LHCN-M2 (cell line): Measurements from ENCODE around the gene CAMK2N2. TPM values are rescaled to one million over a fixed set of nuclear protein-coding genes. Genes with fewer than 3 reads are reported as not detected.

Experiments used
- DNase-seq: peaks from one replicate; pipeline ENCODE4 v3.0.0-alpha.2; 2012; ENCODE audit warnings: low read depth
- total RNA-seq: library from RNA; depleted of rRNA; stranded (reverse); fragments of >200 nt; gene quantifications from 2 replicates; pipeline ENCODE4 v1.2.3, GENCODE V29; 2014; rRNA removed

Gene CAMK2N2
- total RNA-seq, 1 experiment from 2014 or later = 0.69 TPM

- no peak for DNase-seq
Measured at GRCh38 chr3:184222521-184222920, 38.8 kb downstream of the CAMK2N2 start.

GRCh38 chr3:184218814-184219213 is 42.5 kb downstream of the CAMK2N2 start:
- DNase-seq = no peak

GRCh38 chr3:184211718-184212117 is 49.6 kb downstream of the CAMK2N2 start:
- DNase-seq = no peak

- DNase-seq = no peak
Measured at GRCh38 chr3:184211297-184211696, 50.1 kb downstream of the CAMK2N2 start.

Other genes with a start within 250 kb of the CAMK2N2 start
- 18.9 and 26.7 TPM in 2 replicates for gene ABCC5, start 243.7 kb downstream of the CAMK2N2 start, total RNA-seq
- not detected in 2 replicates for gene HTR3D, start 229.8 kb downstream of the CAMK2N2 start, total RNA-seq
- not detected in 2 replicates for gene HTR3C, start 208.5 kb downstream of the CAMK2N2 start, total RNA-seq
- gene HTR3E, start 164.5 kb downstream of the CAMK2N2 start, total RNA-seq = not detected in 2 replicates
- gene EIF2B5, start 126.2 kb downstream of the CAMK2N2 start, total RNA-seq = 35.4 and 40.8 TPM in 2 replicates
- gene DVL3, start 106.2 kb downstream of the CAMK2N2 start, total RNA-seq = 50.1 and 63.5 TPM in 2 replicates
- 569 and 621 TPM in 2 replicates for gene AP2M1, start 86.7 kb downstream of the CAMK2N2 start, total RNA-seq
- gene ABCF3, start 75.4 kb downstream of the CAMK2N2 start, total RNA-seq = 34.8 and 45.4 TPM in 2 replicates
- not detected in 2 replicates for gene VWA5B2, start 32.0 kb downstream of the CAMK2N2 start, total RNA-seq
- 71.4 and 77.7 TPM in 2 replicates for gene ALG3, start 12.6 kb downstream of the CAMK2N2 start, total RNA-seq
- 2.9 and 5.2 TPM in 2 replicates for gene EEF1AKMT4, start 11.9 kb downstream of the CAMK2N2 start, total RNA-seq
- not detected in 2 replicates for gene ECE2, start 14.5 kb upstream of the CAMK2N2 start, total RNA-seq
- 623 and 688 TPM in 2 replicates for gene PSMD2, start 37.7 kb upstream of the CAMK2N2 start, total RNA-seq
- 302 and 321 TPM in 2 replicates for gene EIF4G1, start 53.1 kb upstream of the CAMK2N2 start, total RNA-seq
- 7.1 and 7.6 TPM in 2 replicates for gene FAM131A, start 76.0 kb upstream of the CAMK2N2 start, total RNA-seq
- 4.4 and 5.9 TPM in 2 replicates for gene CLCN2, start 100.1 kb upstream of the CAMK2N2 start, total RNA-seq
- 106 and 116 TPM in 2 replicates for gene POLR2H, start 100.2 kb upstream of the CAMK2N2 start, total RNA-seq
- not detected in 2 replicates for gene THPO, start 116.7 kb upstream of the CAMK2N2 start, total RNA-seq
- gene CHRD, start 118.5 kb upstream of the CAMK2N2 start, total RNA-seq = 0.11 and 1.7 TPM in 2 replicates